Colonic mucosa (tissue), 4 donors: ENCODE measurements around the gene KANK2. TPM values are rescaled to one million over a fixed set of nuclear protein-coding genes. Genes with fewer than 3 reads are reported as not detected.

Experiments
- DNase-seq: peaks from one replicate; pipeline ENCODE4 v3.0.0-alpha.2; 2020
- H3K27ac ChIP-seq: fragments of 200-600 bp; one replicate; pipeline ENCODE4 v1.8.0; 2021
- H3K27me3 ChIP-seq: fragments of 200-600 bp; one replicate; pipeline ENCODE4 v1.8.0; 2021
- H3K36me3 ChIP-seq: fragments of 200-600 bp; one replicate; pipeline ENCODE4 v1.8.0; 2021
- H3K4me1 ChIP-seq: fragments of 200-600 bp; one replicate; pipeline ENCODE4 v1.8.0; 2021; ENCODE audit warnings: mild to moderate bottlenecking
- H3K4me3 ChIP-seq: fragments of 200-600 bp; one replicate; pipeline ENCODE4 v1.8.0; 2021
- H3K9ac ChIP-seq, 2 donors: one replicate each; pipeline ENCODE4 v1.7.0; 2013; ENCODE audit warnings: control low read depth in 2 of 2, low read depth in 2 of 2, low read length in 2 of 2
- H3K9me3 ChIP-seq: fragments of 200-600 bp; one replicate; pipeline ENCODE4 v1.8.0; 2021
- intact Hi-C: fragments of 100-400 bp; cut with DNase I; formaldehyde crosslinking; loops from one replicate; pipeline ENCODE4 v1.14.1; 2022
- total RNA-seq, 2 donors: library from RNA; stranded (reverse); fragmentation: NEBNext Ultra II Directional in 1 of 2; extraction: Animal tissue kit (Norgen Biotek cat#: 25700) in 1 of 2; gene quantifications; one replicate each; pipeline ENCODE4 v1.2.1, GENCODE V29; 2021
- TF ChIP-seq, protein P1 (sequence below): fragments of 200-600 bp; IDR thresholded peaks from one replicate; pipeline ENCODE4 v1.8.0; 2022; ENCODE audit warnings: antibody characterized with exemption, mild to moderate bottlenecking
- donor health status: healthy.
- donor health status: DM: no; HTN: no; CAD: no.
- donor health status: DM: no; HTN: no; CAD: no.

The KANK2 gene
- total RNA-seq, 2 donors from 2014 or later, result 44.1 to 87.8 TPM

DNA sequence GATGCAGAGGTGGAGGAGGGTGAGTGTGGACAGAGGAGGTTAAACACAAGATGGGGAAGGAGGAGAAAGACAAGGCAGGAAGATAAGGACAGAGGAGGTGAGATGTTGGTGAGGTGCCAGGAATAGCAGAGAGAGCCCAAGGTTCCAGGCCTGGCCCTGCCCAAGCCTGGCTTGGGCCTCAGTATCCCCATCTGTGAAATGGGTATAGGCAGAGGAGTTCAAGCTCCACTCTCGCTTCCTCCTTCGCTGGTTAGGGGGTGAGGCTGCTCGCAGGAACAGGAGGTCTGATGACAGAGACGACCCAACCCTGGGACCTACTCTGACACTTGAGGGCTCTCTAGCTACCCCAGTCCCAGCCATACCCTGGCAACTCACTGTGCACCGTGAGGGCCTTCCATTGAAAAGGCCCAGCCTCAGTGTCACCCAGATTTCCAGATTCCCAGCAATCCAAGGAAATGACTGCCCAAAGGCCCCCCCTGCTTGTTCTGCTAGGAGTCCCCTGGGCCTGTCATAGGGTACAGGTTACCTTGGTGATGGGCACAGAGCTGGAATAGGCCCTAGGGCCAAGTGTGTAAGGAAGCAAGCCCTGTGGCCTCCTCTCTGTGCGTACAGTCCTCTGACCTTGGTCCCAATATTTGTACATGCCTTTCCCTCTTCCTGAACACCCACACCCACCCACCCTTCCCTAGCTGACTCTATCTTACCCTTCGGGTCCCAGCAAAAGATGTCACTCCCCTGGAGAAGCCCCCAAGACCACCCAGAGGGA, 33.5 kb upstream of the KANK2 start:
- H3K27ac ChIP-seq, result no peak overlapping the region
- H3K27me3 ChIP-seq, result no peaks in the 10 kb centered on the region
- no peaks in the 10 kb centered on the region for H3K4me1 ChIP-seq
- no peak overlapping the region for H3K4me3 ChIP-seq
- intact Hi-C loops, result no loop called here
- H3K9me3 ChIP-seq, result no peaks in the 10 kb centered on the region
- no peak overlapping the region for H3K9ac ChIP-seq
- TF ChIP-seq, protein P1, sequence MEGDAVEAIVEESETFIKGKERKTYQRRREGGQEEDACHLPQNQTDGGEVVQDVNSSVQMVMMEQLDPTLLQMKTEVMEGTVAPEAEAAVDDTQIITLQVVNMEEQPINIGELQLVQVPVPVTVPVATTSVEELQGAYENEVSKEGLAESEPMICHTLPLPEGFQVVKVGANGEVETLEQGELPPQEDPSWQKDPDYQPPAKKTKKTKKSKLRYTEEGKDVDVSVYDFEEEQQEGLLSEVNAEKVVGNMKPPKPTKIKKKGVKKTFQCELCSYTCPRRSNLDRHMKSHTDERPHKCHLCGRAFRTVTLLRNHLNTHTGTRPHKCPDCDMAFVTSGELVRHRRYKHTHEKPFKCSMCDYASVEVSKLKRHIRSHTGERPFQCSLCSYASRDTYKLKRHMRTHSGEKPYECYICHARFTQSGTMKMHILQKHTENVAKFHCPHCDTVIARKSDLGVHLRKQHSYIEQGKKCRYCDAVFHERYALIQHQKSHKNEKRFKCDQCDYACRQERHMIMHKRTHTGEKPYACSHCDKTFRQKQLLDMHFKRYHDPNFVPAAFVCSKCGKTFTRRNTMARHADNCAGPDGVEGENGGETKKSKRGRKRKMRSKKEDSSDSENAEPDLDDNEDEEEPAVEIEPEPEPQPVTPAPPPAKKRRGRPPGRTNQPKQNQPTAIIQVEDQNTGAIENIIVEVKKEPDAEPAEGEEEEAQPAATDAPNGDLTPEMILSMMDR, result no peak
- DNase-seq, result no peak
- peaks cover 9% of the 10 kb centered on the region for H3K36me3 ChIP-seq

DNA sequence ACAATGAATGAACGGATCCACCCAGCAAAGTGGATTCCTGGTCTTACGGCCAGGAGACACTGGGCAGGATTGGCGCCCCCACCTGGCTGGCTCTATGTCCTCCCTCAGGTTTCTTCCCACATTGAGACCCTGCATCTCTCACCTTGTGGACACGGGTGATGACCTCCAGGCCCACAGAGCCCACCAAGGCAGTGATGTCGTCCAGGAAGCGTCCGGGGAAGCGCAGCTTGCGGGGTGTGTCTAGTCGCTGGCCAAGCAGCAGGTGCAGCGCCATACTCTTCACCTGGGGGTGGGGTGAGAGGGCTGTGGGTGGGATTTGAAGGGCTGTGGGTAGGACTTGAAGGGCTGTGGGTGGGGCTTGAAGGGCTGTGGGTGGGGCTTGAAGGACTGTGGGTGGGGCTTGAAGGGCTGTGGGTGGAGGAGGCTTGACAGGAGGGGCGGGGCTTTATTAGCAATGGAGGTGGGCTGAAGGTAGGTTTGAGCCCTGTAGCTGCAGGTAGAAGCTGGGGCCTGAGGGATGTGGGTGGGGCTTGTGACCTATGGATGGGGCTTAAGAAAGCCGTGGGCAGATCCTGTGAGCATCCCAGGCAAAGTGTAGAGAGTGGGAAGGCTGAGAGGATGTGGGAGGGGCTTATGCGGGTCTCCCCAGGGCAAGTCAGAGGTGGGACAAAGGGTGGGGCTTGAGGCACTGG, 30.0 kb upstream of the KANK2 start:
- no peak overlapping the region for H3K4me3 ChIP-seq
- no peak overlapping the region for H3K9ac ChIP-seq
- H3K36me3 ChIP-seq, result peaks cover 9% of the 10 kb centered on the region
- H3K27me3 ChIP-seq, result no peaks in the 10 kb centered on the region
- H3K27ac ChIP-seq, result no peak overlapping the region
- no peaks in the 10 kb centered on the region for H3K4me1 ChIP-seq
- TF ChIP-seq, protein P1, result no peak
- peak; percentile 28 for DNase-seq
- no peaks in the 10 kb centered on the region for H3K9me3 ChIP-seq
- intact Hi-C loops, result no loop called here

DNA sequence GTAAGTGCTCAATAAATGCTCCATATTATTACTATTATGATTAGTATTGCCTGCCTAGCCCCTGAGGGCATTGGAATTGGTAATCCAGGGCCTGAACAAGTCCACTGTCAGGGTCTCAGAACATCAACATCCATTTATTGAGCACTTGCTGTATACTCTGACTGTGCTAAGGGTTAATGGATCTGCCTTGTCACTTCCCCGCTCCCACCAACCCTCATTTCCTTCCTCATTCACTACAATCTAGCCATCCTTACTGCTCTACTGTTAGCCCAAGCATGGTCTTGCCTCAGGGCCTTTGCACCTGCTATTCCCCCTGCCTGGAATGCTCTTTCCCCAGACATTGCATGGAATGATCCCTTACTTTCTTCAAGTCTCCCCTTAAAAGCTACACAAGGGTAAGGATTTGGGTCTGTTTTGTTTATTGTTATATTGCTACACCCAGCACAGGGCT, 29.4 kb upstream of the KANK2 start:
- TF ChIP-seq, protein P1, result no peak
- peaks cover 9% of the 10 kb centered on the region for H3K36me3 ChIP-seq

DNA sequence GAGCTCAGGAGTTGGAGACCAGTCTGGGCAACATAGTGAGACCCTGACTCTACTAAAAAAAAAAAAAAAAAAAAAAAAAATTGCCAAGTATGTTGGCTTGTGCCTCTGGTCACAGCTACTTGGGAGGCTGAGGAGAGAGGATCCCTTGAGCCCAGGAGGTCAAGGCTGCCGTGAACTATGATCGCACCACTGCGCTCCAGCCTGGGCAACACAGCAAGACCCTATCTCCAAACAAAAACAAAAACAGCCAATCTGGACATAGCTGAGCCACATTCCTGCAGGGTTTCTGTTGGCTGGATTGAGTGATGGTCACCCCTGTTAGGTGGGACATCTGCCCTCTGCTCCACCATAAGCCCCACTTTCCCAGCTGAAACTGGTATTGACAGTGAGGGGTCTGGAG, 28.5 kb upstream of the KANK2 start:
- H3K4me3 ChIP-seq, result no peak overlapping the region
- no peak overlapping the region for H3K9ac ChIP-seq
- no peaks in the 10 kb centered on the region for H3K4me1 ChIP-seq
- TF ChIP-seq, protein P1, result no peak
- H3K36me3 ChIP-seq, result peaks cover 9% of the 10 kb centered on the region
- no peaks in the 10 kb centered on the region for H3K9me3 ChIP-seq
- H3K27ac ChIP-seq, result no peak overlapping the region
- intact Hi-C loops, result no loop called here
- H3K27me3 ChIP-seq, result no peaks in the 10 kb centered on the region
- no peak for DNase-seq

More for the DNA sequence above, 29.4 kb upstream of the KANK2 start:
- no peak for DNase-seq
- H3K4me3 ChIP-seq, result no peak overlapping the region
- intact Hi-C loops, result no loop called here
- no peaks in the 10 kb centered on the region for H3K27me3 ChIP-seq
- H3K4me1 ChIP-seq, result no peaks in the 10 kb centered on the region
- no peak overlapping the region for H3K27ac ChIP-seq
- no peak overlapping the region for H3K9ac ChIP-seq
- H3K9me3 ChIP-seq, result no peaks in the 10 kb centered on the region

DNA sequence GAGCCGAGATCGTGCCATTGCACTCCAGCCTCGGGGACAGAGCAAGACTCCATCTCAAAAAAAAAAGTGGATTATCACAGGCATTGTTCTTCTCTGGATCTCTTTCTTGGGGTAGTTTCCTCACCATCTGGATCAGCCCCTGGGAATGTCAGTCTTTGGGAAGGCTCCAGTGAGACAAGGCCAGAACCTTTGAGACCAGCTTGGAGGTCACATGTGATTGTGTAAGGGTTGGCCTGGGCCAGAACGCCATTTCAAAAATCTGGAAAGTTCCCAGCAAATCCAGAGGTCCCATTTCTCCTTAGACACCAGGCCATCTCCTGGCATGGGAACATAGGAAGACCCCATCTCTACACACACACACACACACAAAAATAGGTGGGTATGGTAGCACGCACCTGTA, 27.8 kb upstream of the KANK2 start:
- DNase-seq, result no peak
- intact Hi-C loops, result no loop called here

More for the DNA sequence above, 27.8 kb upstream of the KANK2 start:
- Histone ChIP-seq H3K9ac (no peak overlapping the region), H3K36me3 (peaks cover 9% of the 10 kb centered on the region), H3K9me3 (no peaks in the 10 kb centered on the region), H3K27ac (no peak overlapping the region), H3K4me1 (no peaks in the 10 kb centered on the region), H3K4me3 (no peak overlapping the region), H3K27me3 (no peaks in the 10 kb centered on the region)
- TF ChIP-seq, protein P1, result no peak
